HepG2 (cell line): ENCODE results near the gene UMOD. TPM values are rescaled to one million over a fixed set of nuclear protein-coding genes. Genes with fewer than 3 reads are reported as not detected.

Source experiments
- CHD2 ChIP-seq: IDR thresholded peaks from 2 replicates; pipeline ENCODE4 v1.6.1; 2011; ENCODE audit warnings: low read depth, low read length, improper control_type of control experiment
- ELF4 ChIP-seq: sonication (generic); formaldehyde crosslinking; IDR thresholded peaks from 2 replicates; pipeline ENCODE4 v1.5.0; 2020; ENCODE audit warnings: missing genetic modification reagents, mild to moderate bottlenecking, moderate library complexity, borderline replicate concordance
- FOXP1 ChIP-seq, 2 experiments: fragments of 450-650 bp in 1 of 2; IDR thresholded peaks; 2 replicates each; pipeline ENCODE4 v1.6.1; 2017 to 2018; ENCODE audit warnings: antibody characterized with exemption in 1 of 2
- HNRNPH1 ChIP-seq: fragments of 200-400 bp; formaldehyde crosslinking; optimal IDR thresholded peaks from 2 replicates; pipeline ENCODE3; 2017; ENCODE audit warnings: mild to moderate bottlenecking, low read depth, low read length
- IKZF1 ChIP-seq: fragments of 450-650 bp; IDR thresholded peaks from 2 replicates; pipeline ENCODE4 v1.7.1; 2016
- JUN ChIP-seq: sonication (generic); formaldehyde crosslinking; IDR thresholded peaks from 2 replicates; pipeline ENCODE4 v1.4.0; 2020; ENCODE audit warnings: mild to moderate bottlenecking, missing genetic modification reagents
- NKX3-1 ChIP-seq: sonication (generic); formaldehyde crosslinking; IDR thresholded peaks from 2 replicates; pipeline ENCODE4 v1.5.0; 2020; ENCODE audit warnings: missing genetic modification reagents
- PHF21A ChIP-seq: sonication (generic); formaldehyde crosslinking; IDR thresholded peaks from 2 replicates; pipeline ENCODE4 v1.5.0; 2020; ENCODE audit warnings: mild to moderate bottlenecking, missing genetic modification reagents
- RBAK ChIP-seq: sonication (generic); formaldehyde crosslinking; IDR thresholded peaks from 2 replicates; pipeline ENCODE4 v1.5.1; 2020; ENCODE audit warnings: mild to moderate bottlenecking, missing genetic modification reagents
- RNF2 ChIP-seq: fragments of 450-650 bp; conservative IDR thresholded peaks from 2 replicates; pipeline ENCODE4 v1.6.1; 2016; ENCODE audit warnings: low read depth
- RORA ChIP-seq: sonication (generic); formaldehyde crosslinking; IDR thresholded peaks from 2 replicates; pipeline ENCODE4 v1.5.0; 2020; ENCODE audit warnings: mild to moderate bottlenecking, missing genetic modification reagents, moderate library complexity
- SMARCC2 ChIP-seq: fragments of 450-650 bp; IDR thresholded peaks from 2 replicates; pipeline ENCODE4 v1.6.1; 2017; ENCODE audit warnings: antibody characterized with exemption, mild to moderate bottlenecking
- SMARCE1 ChIP-seq: fragments of 450-650 bp; IDR thresholded peaks from 2 replicates; pipeline ENCODE4 v1.6.1; 2017; ENCODE audit warnings: borderline replicate concordance
- ZBTB21 ChIP-seq: sonication (generic); formaldehyde crosslinking; IDR thresholded peaks from 2 replicates; pipeline ENCODE4 v1.4.0; 2020; ENCODE audit warnings: missing genetic modification reagents
- ZFAT ChIP-seq: sonication (generic); formaldehyde crosslinking; conservative IDR thresholded peaks from 2 replicates; pipeline ENCODE4 v1.8.1; 2023; ENCODE audit warnings: missing genetic modification reagents, inconsistent platforms
- ZNF234 ChIP-seq: sonication (generic); formaldehyde crosslinking; conservative IDR thresholded peaks from 2 replicates; pipeline ENCODE4 v1.5.1; 2020; ENCODE audit warnings: mild to moderate bottlenecking, missing genetic modification reagents
- ZNF256 ChIP-seq: sonication (generic); formaldehyde crosslinking; conservative IDR thresholded peaks from 2 replicates; pipeline ENCODE4 v1.4.0; 2020; ENCODE audit warnings: missing genetic modification reagents
- ZNF33B ChIP-seq: sonication (generic); formaldehyde crosslinking; IDR thresholded peaks from 2 replicates; pipeline ENCODE4 v1.5.1; 2020; ENCODE audit warnings: mild to moderate bottlenecking, missing genetic modification reagents
- ZNF350 ChIP-seq: sonication (generic); formaldehyde crosslinking; IDR thresholded peaks from 2 replicates; pipeline ENCODE4 v1.4.0; 2020; ENCODE audit warnings: mild to moderate bottlenecking, low read depth, missing genetic modification reagents, borderline replicate concordance
- ZNF644 ChIP-seq: IDR thresholded peaks from 2 replicates; pipeline ENCODE4 v1.6.1; 2016; ENCODE audit warnings: low read depth
- ZNF773 ChIP-seq: sonication (generic); formaldehyde crosslinking; IDR thresholded peaks from 2 replicates; pipeline ENCODE4 v1.4.0; 2020; ENCODE audit warnings: missing genetic modification reagents, borderline replicate concordance
- ZNF816 ChIP-seq: sonication (generic); formaldehyde crosslinking; IDR thresholded peaks from 2 replicates; pipeline ENCODE4 v1.8.0; 2022; ENCODE audit warnings: missing genetic modification reagents, mild to moderate bottlenecking, borderline replicate concordance
- polyA plus RNA-seq, 8 experiments: library from polyadenylated mRNA; depleted of rRNA in 3 of 8; stranded (reverse) in 7 of 8; unstranded in 1 of 8; fragments of >200 nt; fragmentation: Illumina TruSeq in 4 of 8; extraction: Trizol in 4 of 8; gene quantifications; 2 replicates each; pipeline versions ENCODE4 v1.2.1 to v1.2.3, GENCODE V29; 2011 to 2016; ENCODE audit warnings: low read depth in 4 of 8, missing spikeins in 1 of 8, mixed read lengths in 1 of 8; ENCODE audit not compliant: insufficient read depth in 1 of 8
- total RNA-seq, 5 experiments: library from RNA; depleted of rRNA; stranded (reverse); fragments of >200 nt; fragmentation: Illumina TruSeq; extraction: Trizol; gene quantifications; 2 replicates each; pipeline ENCODE4 v1.2.3, GENCODE V29; 2016; ENCODE audit warnings: low read depth in 1 of 5
- TF ChIP-seq, protein P1 (sequence below): sonication (generic); formaldehyde crosslinking; IDR thresholded peaks from 2 replicates; pipeline ENCODE4 v1.4.0; 2020; ENCODE audit warnings: missing genetic modification reagents
- TF ChIP-seq, protein P2 (sequence below): sonication (generic); formaldehyde crosslinking; IDR thresholded peaks from 2 replicates; pipeline ENCODE4 v1.8.0; 2022; ENCODE audit warnings: mild to moderate bottlenecking, missing genetic modification reagents; ENCODE audit not compliant: insufficient replicate concordance
- TF ChIP-seq, protein P3 (sequence below): sonication (generic); formaldehyde crosslinking; IDR thresholded peaks from 2 replicates; pipeline ENCODE4 v1.4.0; 2020; ENCODE audit warnings: missing genetic modification reagents, low read depth, mild to moderate bottlenecking, borderline replicate concordance
- TF ChIP-seq, protein P4 (sequence below), 2 experiments: sonication (generic) in 1 of 2; formaldehyde crosslinking in 1 of 2; IDR thresholded peaks; 2 replicates each; pipeline versions ENCODE4 v1.5.1 to v1.6.1; 2011 to 2020; ENCODE audit warnings: borderline replicate concordance in 1 of 2, low read depth in 1 of 2, low read length in 1 of 2, mild to moderate bottlenecking in 1 of 2, missing genetic modification reagents in 1 of 2, moderate library complexity in 1 of 2

Gene UMOD
- total and polyA plus RNA-seq, 2 of the 13 experiments (the other 11 are each of a cell fraction or from before 2014, with no cell fraction given), result not detected

DNA sequence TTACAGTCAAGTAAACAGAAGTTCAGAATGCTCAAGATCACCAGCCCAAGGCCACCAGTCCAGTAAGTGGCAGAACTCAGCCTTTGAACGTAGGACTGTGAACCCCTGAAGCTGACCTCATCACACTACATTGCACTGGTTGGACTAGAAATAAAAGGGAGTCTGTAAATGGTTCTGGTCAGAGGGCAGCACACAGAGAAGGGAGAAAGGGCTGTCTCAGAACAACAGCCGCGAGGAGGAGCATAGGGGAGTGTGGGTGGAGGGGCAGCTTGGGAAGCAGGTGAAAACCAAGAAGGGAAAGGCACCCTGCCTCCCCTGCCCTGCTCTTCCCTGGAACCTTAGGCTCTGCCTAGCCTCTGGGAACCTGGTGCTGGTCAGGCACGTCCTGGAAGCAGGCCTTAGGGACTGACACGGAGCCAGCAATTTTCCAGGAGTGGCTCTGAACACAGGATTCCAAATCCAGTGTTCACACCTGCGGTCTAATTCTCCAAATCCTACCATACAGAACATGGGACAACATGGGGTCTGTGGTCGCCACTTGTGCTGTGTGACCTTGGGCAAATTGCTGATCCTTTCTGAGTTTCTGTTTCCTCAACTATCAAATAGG is 45.1 kb upstream of the UMOD start (continued):
- TF ChIP-seq SMARCC2, result no peak
- TF ChIP-seq HNRNPH1, result no peak
- TF ChIP-seq ZNF773 (CRISPR knock-in tag), result no peak
- no peak for TF ChIP-seq CHD2
- TF ChIP-seq ZNF644 (CRISPR knock-in tag), result peak; percentile 89
- TF ChIP-seq, protein P1, sequence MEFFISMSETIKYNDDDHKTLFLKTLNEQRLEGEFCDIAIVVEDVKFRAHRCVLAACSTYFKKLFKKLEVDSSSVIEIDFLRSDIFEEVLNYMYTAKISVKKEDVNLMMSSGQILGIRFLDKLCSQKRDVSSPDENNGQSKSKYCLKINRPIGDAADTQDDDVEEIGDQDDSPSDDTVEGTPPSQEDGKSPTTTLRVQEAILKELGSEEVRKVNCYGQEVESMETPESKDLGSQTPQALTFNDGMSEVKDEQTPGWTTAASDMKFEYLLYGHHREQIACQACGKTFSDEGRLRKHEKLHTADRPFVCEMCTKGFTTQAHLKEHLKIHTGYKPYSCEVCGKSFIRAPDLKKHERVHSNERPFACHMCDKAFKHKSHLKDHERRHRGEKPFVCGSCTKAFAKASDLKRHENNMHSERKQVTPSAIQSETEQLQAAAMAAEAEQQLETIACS (CRISPR knock-in tag), result no peak
- no peak for TF ChIP-seq ZNF256 (CRISPR knock-in tag)
- TF ChIP-seq ZNF33B (CRISPR knock-in tag), result 0 out of 2 replicates have a peak, but pooled peaks have one; percentile 11
- TF ChIP-seq SMARCE1, result no peak
- peak; percentile 56 for TF ChIP-seq PHF21A (CRISPR knock-in tag)
- TF ChIP-seq, protein P2, sequence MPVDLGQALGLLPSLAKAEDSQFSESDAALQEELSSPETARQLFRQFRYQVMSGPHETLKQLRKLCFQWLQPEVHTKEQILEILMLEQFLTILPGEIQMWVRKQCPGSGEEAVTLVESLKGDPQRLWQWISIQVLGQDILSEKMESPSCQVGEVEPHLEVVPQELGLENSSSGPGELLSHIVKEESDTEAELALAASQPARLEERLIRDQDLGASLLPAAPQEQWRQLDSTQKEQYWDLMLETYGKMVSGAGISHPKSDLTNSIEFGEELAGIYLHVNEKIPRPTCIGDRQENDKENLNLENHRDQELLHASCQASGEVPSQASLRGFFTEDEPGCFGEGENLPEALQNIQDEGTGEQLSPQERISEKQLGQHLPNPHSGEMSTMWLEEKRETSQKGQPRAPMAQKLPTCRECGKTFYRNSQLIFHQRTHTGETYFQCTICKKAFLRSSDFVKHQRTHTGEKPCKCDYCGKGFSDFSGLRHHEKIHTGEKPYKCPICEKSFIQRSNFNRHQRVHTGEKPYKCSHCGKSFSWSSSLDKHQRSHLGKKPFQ, result no peak
- 0 out of 2 replicates have a peak, but pooled peaks have one; percentile 28 for TF ChIP-seq ZNF350 (CRISPR knock-in tag)
- TF ChIP-seq RORA (CRISPR knock-in tag), result no peak
- TF ChIP-seq, protein P3, sequence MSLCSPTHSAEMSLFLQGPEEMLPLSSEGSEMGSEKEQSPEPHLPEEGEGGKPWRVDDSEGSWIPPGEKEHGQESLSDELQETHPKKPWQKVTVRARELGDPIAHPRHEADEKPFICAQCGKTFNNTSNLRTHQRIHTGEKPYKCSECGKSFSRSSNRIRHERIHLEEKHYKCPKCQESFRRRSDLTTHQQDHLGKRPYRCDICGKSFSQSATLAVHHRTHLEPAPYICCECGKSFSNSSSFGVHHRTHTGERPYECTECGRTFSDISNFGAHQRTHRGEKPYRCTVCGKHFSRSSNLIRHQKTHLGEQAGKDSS (CRISPR knock-in tag), result 0 out of 2 replicates have a peak, but pooled peaks have one; percentile 35
- TF ChIP-seq RNF2, result no peak
- TF ChIP-seq, protein P4, sequence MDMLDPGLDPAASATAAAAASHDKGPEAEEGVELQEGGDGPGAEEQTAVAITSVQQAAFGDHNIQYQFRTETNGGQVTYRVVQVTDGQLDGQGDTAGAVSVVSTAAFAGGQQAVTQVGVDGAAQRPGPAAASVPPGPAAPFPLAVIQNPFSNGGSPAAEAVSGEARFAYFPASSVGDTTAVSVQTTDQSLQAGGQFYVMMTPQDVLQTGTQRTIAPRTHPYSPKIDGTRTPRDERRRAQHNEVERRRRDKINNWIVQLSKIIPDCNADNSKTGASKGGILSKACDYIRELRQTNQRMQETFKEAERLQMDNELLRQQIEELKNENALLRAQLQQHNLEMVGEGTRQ (IDR thresholded peaks at IDR 0.05; ENCODE audit: low read depth, low read length), result no peak
- TF ChIP-seq, protein P4 (CRISPR knock-in tag; IDR thresholded peaks at IDR 0.05; ENCODE audit: borderline replicate concordance), result no peak
- no peak for TF ChIP-seq IKZF1
- no peak for TF ChIP-seq ELF4
- no peak for TF ChIP-seq ZNF234 (CRISPR knock-in tag)
- TF ChIP-seq FOXP1 (IDR thresholded peaks at IDR 0.05), result no peak
- peak; percentile 64; the same call in 1 of the 2 replicates for TF ChIP-seq FOXP1 (CRISPR knock-in tag; IDR thresholded peaks at IDR 0.05)
- TF ChIP-seq ZFAT (CRISPR knock-in tag), result no peak
- 0 out of 2 replicates have a peak, but pooled peaks have one; percentile 40 for TF ChIP-seq ZBTB21
- peak; percentile 70; the same call in 1 of the 2 replicates for TF ChIP-seq ZNF816 (CRISPR knock-in tag)
- no peak for TF ChIP-seq RBAK
- TF ChIP-seq NKX3-1 (CRISPR knock-in tag), result no peak
- peak; percentile 95 for TF ChIP-seq JUN (CRISPR knock-in tag)
